Cardiac fibroblast (primary cell): ENCODE measurements around the gene SDK1.

Source experiments
- DNase-seq, 2 donors: peaks; one replicate each; pipeline versions ENCODE4 v3.0.0 to v3.0.0-alpha.2; 2010; ENCODE audit warnings: low read depth in 2 of 2
- H3K4me3 ChIP-seq, 2 donors: replicated peaks in 1 of 2; 1 replicate in 1 of 2; 2 replicates in 1 of 2; pipeline ENCODE4 v1.5.1; 2011; ENCODE audit warnings: low read depth in 2 of 2, low read length in 2 of 2, mild to moderate bottlenecking in 2 of 2, moderate library complexity in 1 of 2
- CTCF ChIP-seq: IDR thresholded peaks from one replicate; pipeline ENCODE4 v1.5.1; 2011; ENCODE audit warnings: low read depth, mild to moderate bottlenecking, low read length, inconsistent platforms

SDK1 gene

GRCh38 chr7:3649250-3649649 lies 348.2 kb downstream of the SDK1 start:
- H3K4me3 ChIP-seq = no peak overlapping the region
- DNase-seq = peak; percentile 7 to 27
- peak; percentile 32 for TF ChIP-seq CTCF

GRCh38 chr7:3649678-3650440 lies 348.8 kb downstream of the SDK1 start:
- H3K4me3 ChIP-seq = no peak overlapping the region
- DNase-seq = peak; percentile 7 to 32
- no peak for TF ChIP-seq CTCF

DNA sequence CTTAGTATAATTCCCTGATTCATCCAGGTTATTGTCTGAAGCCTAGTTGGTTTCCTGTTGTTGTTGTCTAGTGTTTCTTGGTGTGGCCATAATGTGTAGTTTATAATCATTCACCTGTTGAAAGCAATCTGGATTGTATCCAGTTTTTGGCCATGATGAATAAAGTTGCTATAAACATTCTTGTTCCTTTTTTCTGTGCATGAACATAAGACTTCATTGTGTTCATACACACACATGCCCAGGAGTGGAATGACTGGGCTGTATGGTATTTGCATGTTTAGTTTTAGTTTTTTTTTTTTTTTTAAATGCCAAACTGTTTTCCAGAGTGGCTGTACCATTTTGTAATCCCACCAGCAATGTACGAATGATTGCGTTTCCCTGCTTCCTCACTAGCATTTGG lies 349.8 kb downstream of the SDK1 start:
- peak in 1 of 2 donors; percentile 54 for DNase-seq
- no peak for TF ChIP-seq CTCF
- H3K4me3 ChIP-seq = no peak overlapping the region

DNA sequence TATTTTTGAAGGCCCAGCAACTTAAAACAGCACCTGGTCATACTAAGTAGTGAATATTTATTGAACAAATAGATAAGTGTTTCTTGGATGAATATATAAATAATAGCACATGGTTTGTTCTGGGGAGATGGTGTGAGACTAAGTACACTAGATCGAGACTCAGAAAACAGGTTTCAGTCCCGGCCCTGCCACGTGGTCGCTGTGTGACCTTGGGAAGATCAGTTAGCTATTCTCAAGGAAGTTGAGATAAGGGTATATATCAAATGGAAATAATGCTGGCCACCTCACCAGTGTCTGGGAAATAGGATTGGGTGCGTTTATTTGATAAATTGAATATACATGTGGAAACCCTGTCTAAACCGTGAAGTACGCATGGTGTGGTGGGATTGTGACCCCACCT lies 354.6 kb downstream of the SDK1 start:
- H3K4me3 ChIP-seq = no peak overlapping the region
- no peak for TF ChIP-seq CTCF
- no peak for DNase-seq

- TF ChIP-seq CTCF = no peak
- no peak overlapping the region for H3K4me3 ChIP-seq
- no peak for DNase-seq
Measured at GRCh38 chr7:3657206-3657605, 356.2 kb downstream of the SDK1 start.

DNA sequence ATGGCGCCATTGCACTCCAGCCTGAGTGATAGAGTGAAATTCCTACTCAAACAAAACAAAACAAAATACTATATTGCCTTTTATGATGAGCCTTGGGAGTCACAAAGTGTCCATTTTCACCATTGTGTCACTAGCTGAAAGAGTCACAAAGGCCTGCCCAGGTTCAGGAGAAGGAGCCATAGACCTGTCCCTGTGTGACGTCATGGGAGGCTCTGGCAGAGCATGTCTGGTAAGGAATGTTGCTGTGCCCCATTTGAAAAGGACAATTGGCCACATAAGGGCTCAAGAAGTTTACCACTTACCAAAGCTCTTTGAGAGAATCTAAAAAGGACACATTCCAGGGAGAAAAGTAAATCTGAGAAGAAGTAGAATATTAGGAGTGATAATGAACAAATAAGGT lies 367.7 kb downstream of the SDK1 start:
- DNase-seq = no peak
- H3K4me3 ChIP-seq = no peak overlapping the region
- no peak for TF ChIP-seq CTCF

- no peak overlapping the region for H3K4me3 ChIP-seq
- no peak for TF ChIP-seq CTCF
- peak; percentile 6 to 63 for DNase-seq
Measured at GRCh38 chr7:3670898-3671297, 369.8 kb downstream of the SDK1 start.
